HG02642 (cell line): ENCODE results near the gene CRHBP.
"Not testable (repeated sequence)": the region's sequence is repeated elsewhere in the genome, so short reads cannot be mapped to it uniquely, and the experiment has no call there.

ENCODE experiments used
- ATAC-seq: cut with Tn5 transposase; IDR thresholded peaks from one replicate; pipeline ENCODE4 v1.9.1; 2021; ENCODE audit warnings: mild to moderate bottlenecking; ENCODE audit not compliant: unreplicated experiment, poor library complexity

The CRHBP gene

GRCh38 chr5:76956033-76956432, 3.2 kb downstream of the CRHBP start:
- no peak for ATAC-seq

GRCh38 chr5:76958991-76959767, 6.3 kb downstream of the CRHBP start:
- no peak for ATAC-seq

- no peak for ATAC-seq
These were observed 7.3 kb downstream of the CRHBP start for GRCh38 chr5:76960004-76960625.

GRCh38 chr5:76964060-76964459, 11.2 kb downstream of the CRHBP start:
- ATAC-seq = no peak

GRCh38 chr5:76971511-76971910, 18.7 kb downstream of the CRHBP start:
- ATAC-seq = no peak

- no peak for ATAC-seq
These were observed 19.8 kb downstream of the CRHBP start for GRCh38 chr5:76972689-76973088.

GRCh38 chr5:76974785-76975184, 21.9 kb downstream of the CRHBP start:
- ATAC-seq = no peak

GRCh38 chr5:76978869-76979268, 26.0 kb downstream of the CRHBP start:
- no peak for ATAC-seq

- ATAC-seq = no peak
These were observed 27.8 kb downstream of the CRHBP start for GRCh38 chr5:76980518-76981144.

- ATAC-seq = no peak
These were observed 29.6 kb downstream of the CRHBP start for GRCh38 chr5:76982450-76982849.

- ATAC-seq = no peak
These were observed 30.6 kb downstream of the CRHBP start for GRCh38 chr5:76983468-76983867.

GRCh38 chr5:76986825-76987526, 34.1 kb downstream of the CRHBP start:
- ATAC-seq = no peak

GRCh38 chr5:76990899-76991459, 38.1 kb downstream of the CRHBP start:
- ATAC-seq = no peak

- not testable (repeated sequence) for ATAC-seq
These were observed 40.6 kb downstream of the CRHBP start for GRCh38 chr5:76993436-76993835.

- no peak for ATAC-seq
These were observed 41.5 kb downstream of the CRHBP start for GRCh38 chr5:76994337-76994736.

GRCh38 chr5:76998251-76998650, 45.4 kb downstream of the CRHBP start:
- not testable (repeated sequence) for ATAC-seq

GRCh38 chr5:76999451-76999850, 46.6 kb downstream of the CRHBP start:
- ATAC-seq = no peak

- no peak for ATAC-seq
These were observed 50.4 kb downstream of the CRHBP start for GRCh38 chr5:77003246-77003645.

- no peak for ATAC-seq
These were observed 53.3 kb downstream of the CRHBP start for GRCh38 chr5:77006124-77006523.

- ATAC-seq = no peak
These were observed 55.6 kb downstream of the CRHBP start for GRCh38 chr5:77008413-77008812.

GRCh38 chr5:77010243-77010642, 57.4 kb downstream of the CRHBP start:
- ATAC-seq = no peak
